Measurements from ENCODE around the gene ZNF263. TPM values are rescaled to one million over a fixed set of nuclear protein-coding genes. Genes with fewer than 3 reads are reported as not detected.

The ZNF263 gene
- total and polyA plus RNA-seq, 2 of the 13 experiments (the other 11 are each of a cell fraction or from before 2014, with no cell fraction given) = 10.2 to 41.2 TPM

- FAIRE-seq = no peak
- no peak for TF ChIP-seq ZNF639 (CRISPR knock-in tag; conservative IDR thresholded peaks at IDR 0.05)
- TF ChIP-seq RNF219 (CRISPR knock-in tag; IDR thresholded peaks at IDR 0.05) = no peak
- no peak for TF ChIP-seq ZNF724P (CRISPR knock-in tag; IDR thresholded peaks at IDR 0.05; ENCODE audit: borderline replicate concordance)
- peak; percentile 77 for TF ChIP-seq AGO2 (optimal IDR thresholded peaks at IDR 0.05; ENCODE audit: low read depth, low read length)
- no peak for TF ChIP-seq SMARCC2 (IDR thresholded peaks at IDR 0.05)
- no TSS peak for BruUV-seq (replicated peaks)
Measured at GRCh38 chr16:3305109-3306068, 22.1 kb downstream of the ZNF263 start, which contains the start of the genes TIGD7 and ZNF75A. Gene TIGD7 (minus strand): TSS chr16:3305430. CDS start chr16:3300614, 4,816 bp downstream. Gene ZNF75A (plus strand): TSS chr16:3305497. CDS start chr16:3308429, 2,932 bp downstream.

More at GRCh38 chr16:3305109-3306068, 22.1 kb downstream of the ZNF263 start, which contains the start of the genes TIGD7 and ZNF75A:
- Histone ChIP-seq H3K36me3 (replicated peaks in 1 of 2; ENCODE audit: control insufficient read depth in 1 of 2, insufficient read depth in 2 of 2, low read length in 2 of 2) (no peaks in the 10 kb centered on the region), H3K4me2 (ENCODE audit: low read depth, low read length) (no peak within 1 kb of the TSS), H3K9me3 (ENCODE audit: low read length) (no peaks in the 10 kb centered on the region), H3K4me1 (ENCODE audit: insufficient read depth, low read length) (no peaks in the 10 kb centered on the region), H3K79me2 (ENCODE audit: insufficient read depth, low read length) (no peaks in the 10 kb centered on the region), H3K27me3 (ENCODE audit: control insufficient read depth in 1 of 2, insufficient read depth in 2 of 2, low read length in 2 of 2) (no peaks in the 10 kb centered on the region), H4K20me1 (ENCODE audit: insufficient read depth, low read length) (no peaks in the 10 kb centered on the region), H3K27ac (ENCODE audit: extremely low read length, insufficient read depth, low read length) (no peak within 1 kb of the TSS), H3K9ac (ENCODE audit: insufficient read depth, low read depth, low read length) (no peak within 1 kb of the TSS), H2AFZ (ENCODE audit: low read length) (no peak within 1 kb of the TSS), H3K4me3 (replicated peaks in 1 of 3; ENCODE audit: insufficient read depth in 1 of 3, low read depth in 2 of 3, low read length in 3 of 3) (no peak within 1 kb of the TSS)
- WGBS (ENCODE audit: low lambda C conversion rate) = 93% methylated on average over 67 of the region's 103 CpGs
- CTCF ChIA-PET (ENCODE audit: low intra/inter-chr PET ratio, low total read pairs) = no interaction called here
- no peak; the same call in 2 of the 3 replicates for ATAC-seq
- no peak for DNase-seq (ENCODE audit: low spot score)
- in situ Hi-C loops (cut with HindIII; ENCODE audit: extremely low pct_ligation_motif_present, low pct_unique_long_range_greater_than_20kb) = no loop called here
- intact Hi-C loops (cut with micrococcal nuclease; ENCODE audit: unreplicated experiment) = no loop called here
- POLR2A ChIA-PET = no interaction called here

Measured in HepG2 (cell line).